ENCODE data around the gene SNRPA.

DNA sequence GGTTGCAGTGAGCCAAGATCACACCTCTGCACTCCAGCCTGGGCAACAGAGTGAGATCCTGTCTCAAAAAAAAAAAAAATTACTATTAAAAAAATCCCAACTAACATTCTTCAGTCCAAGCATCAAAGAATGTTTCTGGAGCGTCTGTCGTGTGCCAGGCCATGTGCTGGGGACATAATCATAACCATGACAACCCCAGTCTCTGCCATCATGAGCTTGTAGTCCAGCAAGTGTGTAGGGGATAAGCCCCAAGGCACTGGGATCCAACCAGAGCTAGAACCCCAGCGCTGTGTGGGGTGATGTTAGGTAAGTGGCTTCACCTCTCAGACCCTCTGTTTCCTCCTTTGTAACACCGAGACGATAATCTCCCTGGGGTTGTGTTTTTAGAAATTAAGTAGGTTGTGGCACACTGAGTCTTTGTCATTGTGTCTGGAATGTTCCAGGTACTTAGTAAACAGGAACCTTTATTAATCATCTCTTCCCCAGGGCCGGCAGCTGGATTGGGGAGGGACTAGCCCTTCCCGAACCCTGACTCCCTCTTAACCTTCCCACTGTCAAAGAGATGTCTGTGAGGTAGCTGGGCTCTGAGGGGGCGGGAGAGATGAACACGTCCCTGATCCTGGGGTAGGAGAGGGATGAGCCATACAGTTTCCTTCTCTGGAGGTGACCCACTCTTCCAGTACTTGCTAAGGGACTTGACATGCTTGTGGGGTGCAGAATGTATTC lies 28.9 kb upstream of the SNRPA start:
- TF ChIP-seq, protein P1, sequence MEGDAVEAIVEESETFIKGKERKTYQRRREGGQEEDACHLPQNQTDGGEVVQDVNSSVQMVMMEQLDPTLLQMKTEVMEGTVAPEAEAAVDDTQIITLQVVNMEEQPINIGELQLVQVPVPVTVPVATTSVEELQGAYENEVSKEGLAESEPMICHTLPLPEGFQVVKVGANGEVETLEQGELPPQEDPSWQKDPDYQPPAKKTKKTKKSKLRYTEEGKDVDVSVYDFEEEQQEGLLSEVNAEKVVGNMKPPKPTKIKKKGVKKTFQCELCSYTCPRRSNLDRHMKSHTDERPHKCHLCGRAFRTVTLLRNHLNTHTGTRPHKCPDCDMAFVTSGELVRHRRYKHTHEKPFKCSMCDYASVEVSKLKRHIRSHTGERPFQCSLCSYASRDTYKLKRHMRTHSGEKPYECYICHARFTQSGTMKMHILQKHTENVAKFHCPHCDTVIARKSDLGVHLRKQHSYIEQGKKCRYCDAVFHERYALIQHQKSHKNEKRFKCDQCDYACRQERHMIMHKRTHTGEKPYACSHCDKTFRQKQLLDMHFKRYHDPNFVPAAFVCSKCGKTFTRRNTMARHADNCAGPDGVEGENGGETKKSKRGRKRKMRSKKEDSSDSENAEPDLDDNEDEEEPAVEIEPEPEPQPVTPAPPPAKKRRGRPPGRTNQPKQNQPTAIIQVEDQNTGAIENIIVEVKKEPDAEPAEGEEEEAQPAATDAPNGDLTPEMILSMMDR (conservative IDR thresholded peaks at IDR 0.05; ENCODE audit: low read length): no peak
- TF ChIP-seq EZH2phosphoT487 (IDR thresholded peaks at IDR 0.05; ENCODE audit: borderline replicate concordance): no peak

Measured in Loucy (cell line).